Measurements from ENCODE around the gene GRK5. TPM values are rescaled to one million over a fixed set of nuclear protein-coding genes. Genes with fewer than 3 reads are reported as not detected.
A peak's percentile ranks its signal among the peaks of the same experiment; 100 is the strongest.

Gene GRK5
- total and polyA plus RNA-seq, 9 of the 15 experiments (the other 6 are each of a cell fraction or from before 2014, with no cell fraction given) = 0.46 to 0.83 (median 0.67) TPM; not detected in 2

GRCh38 chr10:119190353-119190752 is 17.0 kb upstream of the GRK5 start:
- intact Hi-C loops (cut with micrococcal nuclease) = no loop called here
- in situ Hi-C loops (cut with MboI) = no loop called here

GRCh38 chr10:119190954-119191785 is 16.2 kb upstream of the GRK5 start:
- intact Hi-C loops (cut with micrococcal nuclease) (no loop called here), in situ Hi-C loops (cut with MboI) (no loop called here)
- POLR2A ChIA-PET = interaction anchor here (1.3 kb wide), 1 partner anchor 8 kb away, joined by 3 read pairs; no protein-coding TSS in a partner anchor
- CTCF ChIA-PET (ENCODE audit: low intra/inter-chr PET ratio) = no interaction called here
- H3K79me2 ChIP-seq (ENCODE audit: control insufficient read depth, insufficient read depth, low read length) = no peaks in the 10 kb centered on the region
- FAIRE-seq (no peak), DNase-seq (ENCODE audit: extremely low read depth in 1 of 4, low spot score in 3 of 4) (no peak), ATAC-seq (no peak)
- no peaks in the 10 kb centered on the region for H3K9me1 ChIP-seq (ENCODE audit: control insufficient read depth, insufficient read depth, low read length)
- no peak overlapping the region for H3K27ac ChIP-seq (ENCODE audit: extremely low read depth, low read depth, low read length)
- H3K9ac ChIP-seq (ENCODE audit: insufficient read depth in 1 of 2, low read depth in 2 of 2, low read length in 2 of 2) = no peak overlapping the region
- H3K27me3 ChIP-seq (ENCODE audit: control insufficient read depth in 2 of 2, insufficient read depth in 2 of 2, low read length in 2 of 2) = no peaks in the 10 kb centered on the region
- WGBS (ENCODE audit: insufficient coverage, low coverage, missing lambda C conversion rate) = 14% methylated on average over 1 of the region's 5 CpGs
- H3K36me3 ChIP-seq (ENCODE audit: control insufficient read depth, insufficient read depth, low read length) = no peaks in the 10 kb centered on the region
- no peak overlapping the region for H3K4me2 ChIP-seq (ENCODE audit: insufficient read depth, low read length)
- H3K9me3 ChIP-seq (replicated peaks; ENCODE audit: control insufficient read depth, insufficient read depth, low read depth, low read length) = no peaks in the 10 kb centered on the region
- H3K4me1 ChIP-seq (replicated peaks in 1 of 2; ENCODE audit: control insufficient read depth in 2 of 2, insufficient read depth in 2 of 2, low read length in 2 of 2) = peaks cover 0 to 21% of the 10 kb centered on the region in 2 experiments; a peak in 4 of 5 replicates
- no peaks in the 10 kb centered on the region for H4K20me1 ChIP-seq (replicated peaks; ENCODE audit: control insufficient read depth, insufficient read depth, low read length)
- no TSS peak for BruUV-seq (replicated peaks)
- no peak overlapping the region for H3K4me3 ChIP-seq
- H2AFZ ChIP-seq (ENCODE audit: low read depth, low read length) = peak overlapping the region; percentile 19; the same call in 1 of the 2 replicates
- TF ChIP-seq ZNF398 (CRISPR knock-in tag; IDR thresholded peaks at IDR 0.05) = no peak
- TF ChIP-seq ARID2 (IDR thresholded peaks at IDR 0.05) = 0 out of 2 replicates have a peak, but pooled peaks have one; percentile 21
- TF ChIP-seq ATF4 (CRISPR knock-in tag; IDR thresholded peaks at IDR 0.05) = no peak
- TF ChIP-seq LARP7 (IDR thresholded peaks at IDR 0.05) = peak; percentile 82; the same call in 1 of the 2 replicates
- no peak for TF ChIP-seq ZNF143 (CRISPR knock-in tag; IDR thresholded peaks at IDR 0.05)
- no peak for TF ChIP-seq NR4A1 (CRISPR knock-in tag; IDR thresholded peaks at IDR 0.05)
- TF ChIP-seq NR4A1 (tag; IDR thresholded peaks at IDR 0.05) = no peak
- TF ChIP-seq SP1 (CRISPR knock-in tag; IDR thresholded peaks at IDR 0.05) = no peak
- no peak for TF ChIP-seq MAZ (CRISPR knock-in tag; conservative IDR thresholded peaks at IDR 0.05 in 1 of 2, IDR thresholded peaks at IDR 0.05 in 1 of 2)

More at GRCh38 chr10:119190353-119190752, 17.0 kb upstream of the GRK5 start:
- H3K4me2 ChIP-seq (ENCODE audit: insufficient read depth, low read length) = no peak overlapping the region
- peak overlapping the region; percentile 65; the same call in 2 of the 3 replicates for H3K27ac ChIP-seq (ENCODE audit: extremely low read depth, low read depth, low read length)
- ATAC-seq (no peak), DNase-seq (ENCODE audit: extremely low read depth in 1 of 4, low spot score in 3 of 4) (no peak), FAIRE-seq (peak; percentile 42)
- no TSS peak for BruUV-seq (replicated peaks)
- H3K9ac ChIP-seq (ENCODE audit: insufficient read depth in 1 of 2, low read depth in 2 of 2, low read length in 2 of 2) = 0 out of 4 replicates have a peak overlapping the region, but pooled peaks of 1 of the 2 experiments have one; percentile 30
- no peaks in the 10 kb centered on the region for H3K36me3 ChIP-seq (ENCODE audit: control insufficient read depth, insufficient read depth, low read length)
- no peaks in the 10 kb centered on the region for H3K9me3 ChIP-seq (replicated peaks; ENCODE audit: control insufficient read depth, insufficient read depth, low read depth, low read length)
- ChIA-PET CTCF (ENCODE audit: low intra/inter-chr PET ratio) (no interaction called here), POLR2A (interaction anchor here (0.6 to 1.3 kb wide), 5 partner anchors 9 to 210 kb away, joined by 3 to 4 read pairs (median 3); no protein-coding TSS in a partner anchor)
- peaks cover 0 to 23% of the 10 kb centered on the region in 2 experiments; a peak in 4 of 5 replicates for H3K4me1 ChIP-seq (replicated peaks in 1 of 2; ENCODE audit: control insufficient read depth in 2 of 2, insufficient read depth in 2 of 2, low read length in 2 of 2)
- TF ChIP-seq ZNF57 (CRISPR knock-in tag; IDR thresholded peaks at IDR 0.05) = no peak
- no peak for TF ChIP-seq BRF1 (IDR thresholded peaks at IDR 0.05; ENCODE audit: borderline replicate concordance, extremely low read depth, insufficient read length)
- no peak for TF ChIP-seq EP300 (IDR thresholded peaks at IDR 0.05; ENCODE audit: low read length)
- no peak for TF ChIP-seq XRCC5 (IDR thresholded peaks at IDR 0.05; ENCODE audit: low read depth, low read length)
- no peak for TF ChIP-seq CEBPB (tag; IDR thresholded peaks at IDR 0.05)
- TF ChIP-seq NEUROD1 (IDR thresholded peaks at IDR 0.05; ENCODE audit: borderline replicate concordance, low read depth, low read length, partially characterized antibody) = no peak
- no peak for TF ChIP-seq ELF4 (CRISPR knock-in tag; IDR thresholded peaks at IDR 0.05)
- TF ChIP-seq HMG20A (CRISPR knock-in tag; conservative IDR thresholded peaks at IDR 0.05) = no peak
- TF ChIP-seq MTA3 (IDR thresholded peaks at IDR 0.05; ENCODE audit: borderline replicate concordance) = no peak
- H3K4me3 ChIP-seq = no peak overlapping the region
- H4K20me1 ChIP-seq (replicated peaks; ENCODE audit: control insufficient read depth, insufficient read depth, low read length) = no peaks in the 10 kb centered on the region
- no peaks in the 10 kb centered on the region for H3K9me1 ChIP-seq (ENCODE audit: control insufficient read depth, insufficient read depth, low read length)
- WGBS (ENCODE audit: insufficient coverage, low coverage, missing lambda C conversion rate) = 67% methylated on average over 4 of the region's 4 CpGs
- H3K27me3 ChIP-seq (ENCODE audit: control insufficient read depth in 2 of 2, insufficient read depth in 2 of 2, low read length in 2 of 2) = no peaks in the 10 kb centered on the region
- H2AFZ ChIP-seq (ENCODE audit: low read depth, low read length) = peak overlapping the region; percentile 87
- no peaks in the 10 kb centered on the region for H3K79me2 ChIP-seq (ENCODE audit: control insufficient read depth, insufficient read depth, low read length)

Measured in K562 (cell line).